Glutamatergic neuron (in vitro differentiated cells): ENCODE data around the gene C2. TPM values are rescaled to one million over a fixed set of nuclear protein-coding genes. Genes with fewer than 3 reads are reported as not detected.
"Not testable (repeated sequence)": the region's sequence is repeated elsewhere in the genome, so short reads cannot be mapped to it uniquely, and the experiment has no call there.

ENCODE experiments used
- DNase-seq: peaks from one replicate; pipeline ENCODE4 v3.0.0; 2022
- H3K27ac Mint-ChIP-seq: one replicate; pipeline ENCODE4 v1.8.0; 2020; ENCODE audit warnings: mild to moderate bottlenecking, mixed read lengths, inconsistent platforms; ENCODE audit not compliant: unreplicated experiment
- H3K27me3 Mint-ChIP-seq: one replicate; pipeline ENCODE4 v1.8.0; 2020; ENCODE audit warnings: mild to moderate bottlenecking, moderate library complexity, mixed read lengths, inconsistent platforms; ENCODE audit not compliant: unreplicated experiment
- H3K36me3 Mint-ChIP-seq: one replicate; pipeline ENCODE4 v1.8.0; 2020; ENCODE audit warnings: mild to moderate bottlenecking, mixed read lengths, inconsistent platforms; ENCODE audit not compliant: unreplicated experiment
- H3K4me1 Mint-ChIP-seq: one replicate; pipeline ENCODE4 v1.8.0; 2020; ENCODE audit warnings: mild to moderate bottlenecking, low read depth, mixed read lengths, inconsistent platforms; ENCODE audit not compliant: unreplicated experiment
- H3K4me3 Mint-ChIP-seq: one replicate; pipeline ENCODE4 v1.8.0; 2020; ENCODE audit warnings: mild to moderate bottlenecking, mixed read lengths, inconsistent platforms; ENCODE audit not compliant: unreplicated experiment
- H3K9me3 Mint-ChIP-seq: one replicate; pipeline ENCODE4 v1.8.0; 2020; ENCODE audit warnings: mild to moderate bottlenecking, moderate library complexity, mixed read lengths, inconsistent platforms; ENCODE audit not compliant: unreplicated experiment
- CTCF ChIP-seq: fragments of 200-600 bp; sonication (generic); IDR thresholded peaks from one replicate; pipeline ENCODE4 v1.5.0; 2021; ENCODE audit not compliant: partially characterized antibody, unreplicated experiment
- total RNA-seq: library from RNA; stranded (reverse); fragmentation: NEBNext Ultra II Directional; extraction: Animal tissue kit (Norgen Biotek cat#: 25700); gene quantifications from one replicate; pipeline ENCODE4 v1.2.1, GENCODE V29; 2021; ENCODE audit not compliant: unreplicated experiment

Gene C2
- total RNA-seq, 1 donor from 2014 or later = not detected

DNA sequence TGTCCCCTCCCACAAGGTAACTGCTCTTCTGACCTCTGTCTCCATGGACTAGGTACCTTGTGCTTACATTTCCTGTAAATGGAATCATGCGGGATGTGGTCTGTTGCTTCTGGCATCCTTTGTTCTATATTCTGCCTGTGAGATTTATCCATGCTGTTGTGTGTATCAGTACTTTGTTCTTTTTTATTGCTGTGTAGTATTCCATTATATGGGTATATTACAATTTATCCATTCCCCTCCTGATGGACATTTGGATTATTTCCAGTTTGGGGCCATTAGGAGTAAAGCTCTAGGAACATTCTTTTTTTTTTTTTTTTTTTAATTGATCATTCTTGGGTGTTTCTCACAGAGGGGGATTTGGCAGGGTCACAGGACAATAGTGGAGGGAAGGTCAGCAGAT, 3.4 kb downstream of the C2 start:
- DNase-seq = no peak
- Mint-ChIP-seq H3K4me3 (no peak overlapping the region), H3K27me3 (peaks cover 2% of the 10 kb centered on the region), H3K9me3 (peaks cover 8% of the 10 kb centered on the region), H3K27ac (no peak overlapping the region), H3K36me3 (peaks cover 4% of the 10 kb centered on the region), H3K4me1 (no peaks in the 10 kb centered on the region)
- TF ChIP-seq CTCF = no peak

GRCh38 chr6:31932137-31932536, 4.6 kb downstream of the C2 start:
- not testable (repeated sequence) for H3K27ac Mint-ChIP-seq, H3K36me3 Mint-ChIP-seq, H3K4me1 Mint-ChIP-seq, H3K27me3 Mint-ChIP-seq, DNase-seq, H3K4me3 Mint-ChIP-seq, H3K9me3 Mint-ChIP-seq

GRCh38 chr6:31933537-31933936, 6.0 kb downstream of the C2 start:
- H3K9me3 Mint-ChIP-seq = peaks cover 8% of the 10 kb centered on the region
- DNase-seq = no peak
- peaks cover 2% of the 10 kb centered on the region for H3K27me3 Mint-ChIP-seq
- TF ChIP-seq CTCF = no peak
- peaks cover 4% of the 10 kb centered on the region for H3K36me3 Mint-ChIP-seq
- H3K4me3 Mint-ChIP-seq = no peak overlapping the region
- no peak overlapping the region for H3K27ac Mint-ChIP-seq
- no peaks in the 10 kb centered on the region for H3K4me1 Mint-ChIP-seq

- H3K4me1 Mint-ChIP-seq = no peaks in the 10 kb centered on the region
- peaks cover 8% of the 10 kb centered on the region for H3K9me3 Mint-ChIP-seq
- peaks cover 2% of the 10 kb centered on the region for H3K27me3 Mint-ChIP-seq
- H3K4me3 Mint-ChIP-seq = no peak overlapping the region
- H3K36me3 Mint-ChIP-seq = peaks cover 4% of the 10 kb centered on the region
- H3K27ac Mint-ChIP-seq = no peak overlapping the region
- no peak for TF ChIP-seq CTCF
- DNase-seq = no peak
These were observed 7.5 kb downstream of the C2 start for GRCh38 chr6:31935021-31935420.

DNA sequence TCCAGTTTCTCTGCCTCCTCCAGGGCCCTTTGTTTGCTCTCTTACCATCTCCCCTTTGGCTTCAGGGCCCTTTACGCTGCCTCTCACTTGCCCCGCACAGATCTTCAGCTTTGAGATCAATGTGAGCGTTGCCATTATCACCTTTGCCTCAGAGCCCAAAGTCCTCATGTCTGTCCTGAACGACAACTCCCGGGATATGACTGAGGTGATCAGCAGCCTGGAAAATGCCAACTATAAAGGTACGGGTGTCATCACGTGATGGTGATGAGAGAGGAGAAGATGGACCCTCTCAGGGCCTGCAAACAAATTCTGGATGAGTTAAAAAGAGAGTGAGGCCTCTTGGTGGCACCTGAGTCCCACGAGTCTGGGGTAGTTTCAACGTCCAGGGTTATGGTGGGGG, 8.3 kb downstream of the C2 start:
- H3K9me3 Mint-ChIP-seq = peaks cover 8% of the 10 kb centered on the region
- no peak for TF ChIP-seq CTCF
- H3K4me3 Mint-ChIP-seq = no peak overlapping the region
- peaks cover 2% of the 10 kb centered on the region for H3K27me3 Mint-ChIP-seq
- peaks cover 4% of the 10 kb centered on the region for H3K36me3 Mint-ChIP-seq
- peaks cover 3% of the 10 kb centered on the region for H3K4me1 Mint-ChIP-seq
- DNase-seq = no peak
- no peak overlapping the region for H3K27ac Mint-ChIP-seq

GRCh38 chr6:31940256-31940664, 12.7 kb downstream of the C2 start:
- H3K27me3 Mint-ChIP-seq = peaks cover 4% of the 10 kb centered on the region
- no peak for TF ChIP-seq CTCF
- no peak overlapping the region for H3K27ac Mint-ChIP-seq
- no peak for DNase-seq
- no peaks in the 10 kb centered on the region for H3K9me3 Mint-ChIP-seq
- H3K4me3 Mint-ChIP-seq = peak overlapping the region; percentile 43
- H3K4me1 Mint-ChIP-seq = peaks cover 3% of the 10 kb centered on the region
- H3K36me3 Mint-ChIP-seq = peaks cover 4% of the 10 kb centered on the region
